Fibroblast of lung (primary cell): ENCODE measurements around the gene PRODH2. TPM values are rescaled to one million over a fixed set of nuclear protein-coding genes. Genes with fewer than 3 reads are reported as not detected.

ENCODE experiments used
- DNase-seq, 2 donors: peaks; one replicate each; pipeline versions ENCODE4 v3.0.0 to v3.0.0-alpha.2; 2010; ENCODE audit warnings: low read depth in 2 of 2
- H2AFZ ChIP-seq: 2 replicates; pipeline ENCODE4 v1.5.1; 2012; ENCODE audit warnings: low read length, control low read depth, inconsistent platforms
- H3K27ac ChIP-seq: 2 replicates; pipeline ENCODE4 v1.5.1; 2011; ENCODE audit warnings: low read length, control low read depth; ENCODE audit not compliant: insufficient read depth
- H3K27me3 ChIP-seq: 2 replicates; pipeline ENCODE4 v1.5.1; 2011; ENCODE audit warnings: mild to moderate bottlenecking, low read length; ENCODE audit not compliant: control insufficient read depth, insufficient read depth
- H3K36me3 ChIP-seq: 2 replicates; pipeline ENCODE4 v1.5.1; 2011; ENCODE audit warnings: low read length; ENCODE audit not compliant: control insufficient read depth, insufficient read depth
- H3K4me1 ChIP-seq: 2 replicates; pipeline ENCODE4 v1.5.1; 2011; ENCODE audit warnings: low read length; ENCODE audit not compliant: control insufficient read depth, insufficient read depth; ENCODE audit errors: extremely low read depth
- H3K4me2 ChIP-seq: 2 replicates; pipeline ENCODE4 v1.5.1; 2011; ENCODE audit warnings: low read length, control low read depth; ENCODE audit not compliant: insufficient read depth; ENCODE audit errors: extremely low read depth
- H3K4me3 ChIP-seq, 4 experiments: fragments of 200-600 bp in 1 of 4; sonication (generic) in 1 of 4; replicated peaks in 1 of 4; 2 replicates each; pipeline ENCODE4 v1.5.1; 2011 to 2016; ENCODE audit warnings: low read length in 4 of 4, low read depth in 3 of 4, mild to moderate bottlenecking in 3 of 4, control low read depth in 2 of 4, inconsistent platforms in 1 of 4, mixed read lengths in 1 of 4; ENCODE audit not compliant: insufficient read depth in 1 of 4; ENCODE audit errors: control extremely low read depth in 1 of 4
- H3K79me2 ChIP-seq: 2 replicates; pipeline ENCODE4 v1.5.1; 2012; ENCODE audit warnings: mild to moderate bottlenecking, low read length, inconsistent platforms; ENCODE audit not compliant: control insufficient read depth, insufficient read depth
- H3K9ac ChIP-seq: 2 replicates; pipeline ENCODE4 v1.5.1; 2011; ENCODE audit warnings: mild to moderate bottlenecking, low read length, control low read depth; ENCODE audit not compliant: insufficient read depth
- H3K9me3 ChIP-seq: 2 replicates; pipeline ENCODE4 v1.5.1; 2012; ENCODE audit warnings: low read depth, low read length; ENCODE audit not compliant: control insufficient read depth, insufficient read depth
- H4K20me1 ChIP-seq: 2 replicates; pipeline ENCODE4 v1.5.1; 2011; ENCODE audit warnings: low read length; ENCODE audit not compliant: control insufficient read depth, insufficient read depth; ENCODE audit errors: extremely low read depth
- CTCF ChIP-seq, 2 donors: IDR thresholded peaks in 1 of 2; conservative IDR thresholded peaks in 1 of 2; 1 replicate in 1 of 2; 2 replicates in 1 of 2; pipeline ENCODE4 v1.5.1; 2011 to 2012; ENCODE audit warnings: low read length in 2 of 2, control low read depth in 1 of 2, inconsistent platforms in 1 of 2, low read depth in 1 of 2, mild to moderate bottlenecking in 1 of 2
- EZH2 ChIP-seq: IDR thresholded peaks from 2 replicates; pipeline ENCODE4 v1.5.1; 2012; ENCODE audit warnings: low read length, control low read depth, mild to moderate bottlenecking; ENCODE audit errors: missing control alignments
- polyA plus RNA-seq, 2 donors: library from polyadenylated mRNA; depleted of rRNA in 1 of 2; stranded (reverse) in 1 of 2; unstranded in 1 of 2; fragments of >200 nt; gene quantifications; 2 replicates each; pipeline ENCODE4 v1.2.1, GENCODE V29; 2011 to 2012; ENCODE audit warnings: missing spikeins in 1 of 2
- total RNA-seq: library from RNA; depleted of rRNA; stranded (reverse); fragments of >200 nt; gene quantifications from 2 replicates; pipeline ENCODE4 v1.2.1, GENCODE V29; 2014

Gene PRODH2
- total and polyA plus RNA-seq, 2 donors (not counting 1 experiment from before 2014, with no cell fraction given): not detected

GRCh38 chr19:35777961-35778360 lies 34.7 kb downstream of the PRODH2 start:
- H3K4me1 ChIP-seq: peaks cover 4% of the 10 kb centered on the region

GRCh38 chr19:35777086-35777841 lies 35.4 kb downstream of the PRODH2 start:
- Histone ChIP-seq H3K36me3 (peaks cover 4% of the 10 kb centered on the region), H3K4me2 (no peak overlapping the region), H3K9me3 (no peaks in the 10 kb centered on the region), H3K79me2 (peaks cover 3% of the 10 kb centered on the region), H4K20me1 (no peaks in the 10 kb centered on the region), H3K27ac (no peak overlapping the region), H2AFZ (no peak overlapping the region), H3K9ac (no peak overlapping the region), H3K27me3 (no peaks in the 10 kb centered on the region), H3K4me3 (no peak overlapping the region), H3K4me1 (peaks cover 4% of the 10 kb centered on the region)
- TF ChIP-seq EZH2: no peak
- no peak for TF ChIP-seq CTCF (conservative IDR thresholded peaks at IDR 0.05 in 1 of 2, IDR thresholded peaks at IDR 0.05 in 1 of 2; ENCODE audit: low read depth in 1 of 2, low read length in 2 of 2)
- no peak for DNase-seq

More at GRCh38 chr19:35777961-35778360, 34.7 kb downstream of the PRODH2 start:
- H3K36me3 ChIP-seq: peaks cover 6% of the 10 kb centered on the region
- H3K4me2 ChIP-seq: no peak overlapping the region
- no peak overlapping the region for H3K9ac ChIP-seq
- no peaks in the 10 kb centered on the region for H3K9me3 ChIP-seq
- no peak for TF ChIP-seq CTCF (conservative IDR thresholded peaks at IDR 0.05 in 1 of 2, IDR thresholded peaks at IDR 0.05 in 1 of 2; ENCODE audit: low read depth in 1 of 2, low read length in 2 of 2)
- no peak for TF ChIP-seq EZH2
- H3K4me3 ChIP-seq: no peak overlapping the region
- peaks cover 3% of the 10 kb centered on the region for H3K79me2 ChIP-seq
- H4K20me1 ChIP-seq: no peaks in the 10 kb centered on the region
- H3K27me3 ChIP-seq: no peaks in the 10 kb centered on the region
- no peak overlapping the region for H3K27ac ChIP-seq
- DNase-seq: no peak
- no peak overlapping the region for H2AFZ ChIP-seq

GRCh38 chr19:35776102-35776788 lies 36.4 kb downstream of the PRODH2 start:
- Histone ChIP-seq H3K9ac (no peak overlapping the region), H3K27ac (no peak overlapping the region), H3K4me3 (peak overlapping the region; percentile 43 to 72 (median 62)), H3K27me3 (no peaks in the 10 kb centered on the region), H4K20me1 (no peaks in the 10 kb centered on the region), H3K9me3 (no peaks in the 10 kb centered on the region), H3K36me3 (no peaks in the 10 kb centered on the region), H2AFZ (peak overlapping the region; percentile 7), H3K4me1 (peaks cover 4% of the 10 kb centered on the region), H3K4me2 (peak overlapping the region; percentile 80), H3K79me2 (peaks cover 3% of the 10 kb centered on the region)
- no peak for DNase-seq
- no peak for TF ChIP-seq CTCF (conservative IDR thresholded peaks at IDR 0.05 in 1 of 2, IDR thresholded peaks at IDR 0.05 in 1 of 2; ENCODE audit: low read depth in 1 of 2, low read length in 2 of 2)
- no peak for TF ChIP-seq EZH2
